ENCODE data around the gene LONP2. TPM values are rescaled to one million over a fixed set of nuclear protein-coding genes. Genes with fewer than 3 reads are reported as not detected.

The LONP2 gene
- total RNA-seq, 1 experiment from 2014 or later, result 48.5 TPM

GRCh38 chr16:48317614-48318315 is 73.7 kb downstream of the LONP2 start:
- Histone ChIP-seq H3K4me1 (replicated peaks) (peaks cover 44% of the 10 kb centered on the region), H3K27ac (no peak overlapping the region)
- peak; percentile 62 to 71 for DNase-seq (ENCODE audit: low read depth in 1 of 2, low spot score in 2 of 2)

DNA sequence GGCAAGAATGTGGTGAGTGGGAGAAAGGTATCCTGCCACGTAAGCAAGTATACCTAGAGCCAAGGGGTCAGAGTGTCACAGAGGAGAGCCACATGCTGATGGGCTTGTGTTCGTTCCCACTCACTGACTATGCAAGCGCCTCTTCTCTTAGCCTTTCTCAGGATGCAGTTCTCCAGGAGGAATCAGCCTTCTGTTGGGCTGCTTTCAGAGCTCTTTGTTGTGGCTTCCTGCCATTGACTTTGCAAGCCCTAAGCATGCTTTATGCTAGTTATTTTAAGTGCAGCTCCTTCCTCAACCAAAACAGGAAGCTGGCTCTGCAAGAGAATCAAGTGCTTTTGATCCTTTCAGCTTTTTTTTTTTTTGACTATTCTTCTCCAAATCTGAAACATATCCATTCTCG is 74.5 kb downstream of the LONP2 start:
- peaks cover 8% of the 10 kb centered on the region for H3K36me3 ChIP-seq
- peak; percentile 53 to 63 for DNase-seq (ENCODE audit: low read depth in 1 of 2, low spot score in 2 of 2)
- peaks cover 52% of the 10 kb centered on the region for H3K4me1 ChIP-seq (replicated peaks)
- H3K27ac ChIP-seq, result no peak overlapping the region
- no peaks in the 10 kb centered on the region for H3K27me3 ChIP-seq (replicated peaks)
- no peaks in the 10 kb centered on the region for H3K9me3 ChIP-seq (replicated peaks)
- no peak overlapping the region for H3K4me3 ChIP-seq

More at GRCh38 chr16:48317614-48318315, 73.7 kb downstream of the LONP2 start:
- Histone ChIP-seq H3K9me3 (replicated peaks) (no peaks in the 10 kb centered on the region), H3K4me3 (no peak overlapping the region), H3K36me3 (peaks cover 7% of the 10 kb centered on the region), H3K27me3 (replicated peaks) (no peaks in the 10 kb centered on the region)

- Histone ChIP-seq H3K27ac (peak overlapping the region; percentile 11; the same call in 1 of the 2 replicates), H3K9me3 (replicated peaks) (no peaks in the 10 kb centered on the region), H3K4me1 (replicated peaks) (peaks cover 59% of the 10 kb centered on the region), H3K27me3 (replicated peaks) (no peaks in the 10 kb centered on the region), H3K4me3 (no peak overlapping the region), H3K36me3 (peaks cover 9% of the 10 kb centered on the region)
- DNase-seq (ENCODE audit: low read depth in 1 of 2, low spot score in 2 of 2), result peak in 1 of 2 experiments; percentile 48
Measured at GRCh38 chr16:48321317-48322036, 77.4 kb downstream of the LONP2 start.

DNA sequence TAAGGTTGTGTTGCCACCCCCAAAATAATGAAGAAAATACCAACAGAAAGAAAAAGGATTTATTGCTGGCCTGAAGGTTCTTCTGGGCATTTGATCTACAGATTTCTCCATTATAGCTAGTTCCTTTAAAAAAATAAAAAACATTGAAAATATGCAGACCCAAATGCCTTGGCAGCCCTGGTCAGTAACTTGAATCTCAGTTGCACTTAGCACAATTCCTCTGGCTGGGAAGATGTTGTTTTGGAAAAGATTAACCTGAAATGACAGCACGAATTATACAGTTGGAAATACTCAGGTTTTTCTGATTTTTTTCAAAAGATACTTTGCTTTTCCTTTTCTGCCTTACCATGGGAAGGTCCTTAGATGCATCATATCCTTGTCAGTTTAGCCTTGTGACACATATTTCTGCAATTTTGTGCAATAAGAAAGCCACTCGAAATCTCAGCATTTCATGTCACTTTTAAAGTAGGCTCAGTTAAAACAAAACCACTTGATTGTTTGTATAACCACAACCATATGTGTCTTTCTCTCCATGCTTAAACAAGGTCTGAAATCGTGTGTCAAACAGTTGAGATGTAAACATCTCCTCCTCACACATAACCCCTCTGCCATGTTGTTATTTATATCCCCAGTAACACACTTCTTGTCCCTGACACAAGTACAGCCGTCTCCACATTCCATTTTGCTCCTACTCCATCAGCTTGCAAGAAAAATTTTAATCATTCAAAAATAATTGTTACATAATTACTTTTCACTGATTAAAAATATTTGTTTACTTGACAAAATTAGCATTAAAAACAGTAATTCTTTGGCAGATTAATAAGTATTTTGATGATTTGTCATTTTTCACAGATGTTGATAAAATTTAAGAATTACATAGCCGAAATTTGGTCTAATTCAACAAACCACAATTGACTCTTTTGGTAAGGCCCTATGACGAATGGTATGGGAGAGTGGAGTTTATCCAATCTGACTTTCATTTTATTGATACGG is 80.0 kb downstream of the LONP2 start:
- peak in 1 of 2 experiments; percentile 34 for DNase-seq (ENCODE audit: low read depth in 1 of 2, low spot score in 2 of 2)
- Histone ChIP-seq H3K36me3 (peaks cover 9% of the 10 kb centered on the region), H3K4me1 (replicated peaks) (peaks cover 35% of the 10 kb centered on the region), H3K4me3 (no peak overlapping the region), H3K9me3 (replicated peaks) (no peaks in the 10 kb centered on the region), H3K27me3 (replicated peaks) (no peaks in the 10 kb centered on the region), H3K27ac (peak overlapping the region; percentile 56)

- DNase-seq (ENCODE audit: low read depth in 1 of 2, low spot score in 2 of 2), result no peak
- Histone ChIP-seq H3K27ac (no peak overlapping the region), H3K27me3 (replicated peaks) (no peaks in the 10 kb centered on the region), H3K4me1 (replicated peaks) (peaks cover 27% of the 10 kb centered on the region), H3K4me3 (no peak overlapping the region), H3K9me3 (replicated peaks) (no peaks in the 10 kb centered on the region), H3K36me3 (peaks cover 12% of the 10 kb centered on the region)
Measured at GRCh38 chr16:48326915-48327314, 82.8 kb downstream of the LONP2 start.

DNA sequence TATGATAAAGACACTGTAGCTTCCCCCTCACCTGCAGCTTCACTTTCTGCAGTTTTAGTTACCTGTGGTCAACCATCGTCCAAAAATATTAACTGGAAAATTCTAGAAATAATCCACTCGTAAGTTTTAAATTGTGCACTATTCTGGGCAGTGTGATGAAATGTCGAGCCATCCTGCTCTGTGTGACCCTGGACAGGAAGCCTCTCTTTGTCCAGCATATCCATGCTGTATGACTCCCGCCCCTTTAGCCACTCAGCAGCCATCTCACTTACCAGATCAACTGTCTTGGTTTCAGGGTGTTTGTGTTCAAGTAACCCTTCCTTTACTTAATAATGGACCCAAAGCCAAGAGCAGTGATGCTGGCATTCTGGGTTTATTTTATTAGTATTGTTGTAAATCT is 85.0 kb downstream of the LONP2 start:
- no peak for DNase-seq (ENCODE audit: low read depth in 1 of 2, low spot score in 2 of 2)
- Histone ChIP-seq H3K27ac (no peak overlapping the region), H3K4me1 (replicated peaks) (peaks cover 5% of the 10 kb centered on the region), H3K9me3 (replicated peaks) (no peaks in the 10 kb centered on the region), H3K36me3 (peaks cover 15% of the 10 kb centered on the region), H3K27me3 (replicated peaks) (no peaks in the 10 kb centered on the region), H3K4me3 (no peak overlapping the region)

- H3K4me3 ChIP-seq, result no peak overlapping the region
- peaks cover 10% of the 10 kb centered on the region for H3K4me1 ChIP-seq (replicated peaks)
- H3K36me3 ChIP-seq, result peaks cover 22% of the 10 kb centered on the region
- no peak overlapping the region for H3K27ac ChIP-seq
- H3K27me3 ChIP-seq (replicated peaks), result no peaks in the 10 kb centered on the region
- H3K9me3 ChIP-seq (replicated peaks), result 0 out of 2 replicates have a peak, but pooled peaks cover 2% of the 10 kb centered on the region
- no peak for DNase-seq (ENCODE audit: low read depth in 1 of 2, low spot score in 2 of 2)
Measured at GRCh38 chr16:48330189-48330840, 86.2 kb downstream of the LONP2 start.

DNA sequence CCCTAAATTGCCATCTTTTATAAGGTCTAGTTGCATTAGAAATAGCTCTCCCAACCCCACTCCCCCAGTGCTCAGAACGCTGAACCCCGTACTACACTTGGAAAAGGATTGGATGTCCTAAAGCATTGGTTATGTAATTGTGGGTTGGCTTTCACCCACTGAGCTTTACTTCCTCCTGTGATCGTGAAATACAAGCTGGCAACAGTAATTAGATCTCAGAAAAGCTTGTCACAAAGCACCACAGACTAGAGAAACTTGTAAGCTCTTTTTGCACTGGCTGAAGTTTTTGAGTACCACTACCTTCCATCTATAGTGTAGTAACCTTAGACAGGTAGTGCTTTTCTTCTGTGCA is 86.7 kb downstream of the LONP2 start:
- no peak overlapping the region for H3K4me3 ChIP-seq
- no peaks in the 10 kb centered on the region for H3K27me3 ChIP-seq (replicated peaks)
- 0 out of 2 replicates have a peak, but pooled peaks cover 2% of the 10 kb centered on the region for H3K9me3 ChIP-seq (replicated peaks)
- DNase-seq (ENCODE audit: low read depth in 1 of 2, low spot score in 2 of 2), result no peak
- peaks cover 23% of the 10 kb centered on the region for H3K36me3 ChIP-seq
- H3K27ac ChIP-seq, result no peak overlapping the region
- H3K4me1 ChIP-seq (replicated peaks), result peaks cover 15% of the 10 kb centered on the region

DNA sequence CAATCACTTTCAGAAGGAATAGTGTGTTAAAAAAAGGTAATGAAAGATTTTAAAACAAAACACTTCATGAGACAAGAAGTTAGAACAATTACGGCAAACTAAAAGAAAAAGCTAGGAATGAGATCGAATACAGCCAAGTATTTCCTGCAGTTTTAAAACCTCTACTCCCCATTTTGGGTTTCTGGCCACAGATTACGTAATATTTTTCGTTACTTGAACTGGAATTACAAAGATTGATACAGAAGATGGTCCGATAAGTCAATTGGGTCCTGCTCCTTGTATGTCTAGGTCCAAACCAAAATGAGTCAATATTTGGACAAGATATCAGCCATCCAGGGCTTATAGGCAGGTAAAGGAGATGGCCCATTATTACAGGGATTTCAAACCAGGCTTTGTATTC is 88.9 kb downstream of the LONP2 start:
- DNase-seq (ENCODE audit: low read depth in 1 of 2, low spot score in 2 of 2), result no peak

GRCh38 chr16:48334325-48334724 is 90.2 kb downstream of the LONP2 start:
- Histone ChIP-seq H3K27me3 (replicated peaks) (no peaks in the 10 kb centered on the region), H3K4me1 (replicated peaks) (peaks cover 31% of the 10 kb centered on the region), H3K27ac (no peak overlapping the region), H3K9me3 (replicated peaks) (0 out of 2 replicates have a peak, but pooled peaks cover 2% of the 10 kb centered on the region), H3K4me3 (no peak overlapping the region), H3K36me3 (peaks cover 42% of the 10 kb centered on the region)
- no peak for DNase-seq (ENCODE audit: low read depth in 1 of 2, low spot score in 2 of 2)

More for the DNA sequence above, 88.9 kb downstream of the LONP2 start:
- no peaks in the 10 kb centered on the region for H3K27me3 ChIP-seq (replicated peaks)
- H3K36me3 ChIP-seq, result peaks cover 37% of the 10 kb centered on the region
- H3K27ac ChIP-seq, result no peak overlapping the region
- H3K4me1 ChIP-seq (replicated peaks), result peaks cover 31% of the 10 kb centered on the region
- 0 out of 2 replicates have a peak, but pooled peaks cover 2% of the 10 kb centered on the region for H3K9me3 ChIP-seq (replicated peaks)
- no peak overlapping the region for H3K4me3 ChIP-seq

DNA sequence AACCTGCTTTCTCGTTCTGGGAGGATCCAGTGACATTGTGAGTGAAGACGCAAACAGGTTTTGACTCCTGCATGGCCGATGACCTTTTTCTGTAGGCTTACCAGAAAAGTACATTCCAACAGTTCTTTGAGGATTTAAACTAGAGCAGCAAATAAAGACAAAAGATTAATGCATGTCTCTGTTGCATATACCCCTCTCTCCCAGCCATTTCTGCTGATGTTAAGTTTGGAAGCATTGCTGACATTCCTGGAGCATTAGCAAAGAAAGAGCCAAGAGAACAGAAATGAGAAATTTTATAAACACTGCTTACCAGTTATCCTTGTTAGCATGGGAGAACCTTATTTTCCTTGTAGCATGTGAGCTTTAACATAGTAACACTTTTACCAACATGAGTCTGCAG is 91.9 kb downstream of the LONP2 start:
- Histone ChIP-seq H3K4me3 (no peak overlapping the region), H3K36me3 (peaks cover 43% of the 10 kb centered on the region), H3K9me3 (replicated peaks) (0 out of 2 replicates have a peak, but pooled peaks cover 2% of the 10 kb centered on the region), H3K27me3 (replicated peaks) (no peaks in the 10 kb centered on the region), H3K4me1 (replicated peaks) (peaks cover 28% of the 10 kb centered on the region), H3K27ac (peak overlapping the region; percentile 95)
- peak in 1 of 2 experiments; percentile 90 for DNase-seq (ENCODE audit: low read depth in 1 of 2, low spot score in 2 of 2)

- peaks cover 52% of the 10 kb centered on the region for H3K36me3 ChIP-seq
- DNase-seq (ENCODE audit: low read depth in 1 of 2, low spot score in 2 of 2), result no peak
- H3K27me3 ChIP-seq (replicated peaks), result no peaks in the 10 kb centered on the region
- no peak overlapping the region for H3K27ac ChIP-seq
- 0 out of 2 replicates have a peak, but pooled peaks cover 1% of the 10 kb centered on the region for H3K9me3 ChIP-seq (replicated peaks)
- peaks cover 23% of the 10 kb centered on the region for H3K4me1 ChIP-seq (replicated peaks)
- no peak overlapping the region for H3K4me3 ChIP-seq
Measured at GRCh38 chr16:48340054-48340453, 96.0 kb downstream of the LONP2 start.

GRCh38 chr16:48342591-48342990 is 98.5 kb downstream of the LONP2 start:
- no peak for DNase-seq (ENCODE audit: low read depth in 1 of 2, low spot score in 2 of 2)
- no peaks in the 10 kb centered on the region for H3K9me3 ChIP-seq (replicated peaks)
- H3K27ac ChIP-seq, result no peak overlapping the region
- H3K4me1 ChIP-seq (replicated peaks), result no peaks in the 10 kb centered on the region
- H3K36me3 ChIP-seq, result peaks cover 47% of the 10 kb centered on the region
- H3K27me3 ChIP-seq (replicated peaks), result no peaks in the 10 kb centered on the region
- no peak overlapping the region for H3K4me3 ChIP-seq

Measured in SJSA1 (cell line).